GM10847 (cell line): ENCODE measurements around the gene OFD1.
A peak's percentile ranks its signal among the peaks of the same experiment; 100 is the strongest.

ENCODE experiments used
- POLR2A ChIP-seq: IDR thresholded peaks from 2 replicates; pipeline ENCODE4 v1.6.1; 2011; ENCODE audit not compliant: insufficient read length; ENCODE audit errors: extremely low read depth

The OFD1 gene, protein sequence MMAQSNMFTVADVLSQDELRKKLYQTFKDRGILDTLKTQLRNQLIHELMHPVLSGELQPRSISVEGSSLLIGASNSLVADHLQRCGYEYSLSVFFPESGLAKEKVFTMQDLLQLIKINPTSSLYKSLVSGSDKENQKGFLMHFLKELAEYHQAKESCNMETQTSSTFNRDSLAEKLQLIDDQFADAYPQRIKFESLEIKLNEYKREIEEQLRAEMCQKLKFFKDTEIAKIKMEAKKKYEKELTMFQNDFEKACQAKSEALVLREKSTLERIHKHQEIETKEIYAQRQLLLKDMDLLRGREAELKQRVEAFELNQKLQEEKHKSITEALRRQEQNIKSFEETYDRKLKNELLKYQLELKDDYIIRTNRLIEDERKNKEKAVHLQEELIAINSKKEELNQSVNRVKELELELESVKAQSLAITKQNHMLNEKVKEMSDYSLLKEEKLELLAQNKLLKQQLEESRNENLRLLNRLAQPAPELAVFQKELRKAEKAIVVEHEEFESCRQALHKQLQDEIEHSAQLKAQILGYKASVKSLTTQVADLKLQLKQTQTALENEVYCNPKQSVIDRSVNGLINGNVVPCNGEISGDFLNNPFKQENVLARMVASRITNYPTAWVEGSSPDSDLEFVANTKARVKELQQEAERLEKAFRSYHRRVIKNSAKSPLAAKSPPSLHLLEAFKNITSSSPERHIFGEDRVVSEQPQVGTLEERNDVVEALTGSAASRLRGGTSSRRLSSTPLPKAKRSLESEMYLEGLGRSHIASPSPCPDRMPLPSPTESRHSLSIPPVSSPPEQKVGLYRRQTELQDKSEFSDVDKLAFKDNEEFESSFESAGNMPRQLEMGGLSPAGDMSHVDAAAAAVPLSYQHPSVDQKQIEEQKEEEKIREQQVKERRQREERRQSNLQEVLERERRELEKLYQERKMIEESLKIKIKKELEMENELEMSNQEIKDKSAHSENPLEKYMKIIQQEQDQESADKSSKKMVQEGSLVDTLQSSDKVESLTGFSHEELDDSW

DNA sequence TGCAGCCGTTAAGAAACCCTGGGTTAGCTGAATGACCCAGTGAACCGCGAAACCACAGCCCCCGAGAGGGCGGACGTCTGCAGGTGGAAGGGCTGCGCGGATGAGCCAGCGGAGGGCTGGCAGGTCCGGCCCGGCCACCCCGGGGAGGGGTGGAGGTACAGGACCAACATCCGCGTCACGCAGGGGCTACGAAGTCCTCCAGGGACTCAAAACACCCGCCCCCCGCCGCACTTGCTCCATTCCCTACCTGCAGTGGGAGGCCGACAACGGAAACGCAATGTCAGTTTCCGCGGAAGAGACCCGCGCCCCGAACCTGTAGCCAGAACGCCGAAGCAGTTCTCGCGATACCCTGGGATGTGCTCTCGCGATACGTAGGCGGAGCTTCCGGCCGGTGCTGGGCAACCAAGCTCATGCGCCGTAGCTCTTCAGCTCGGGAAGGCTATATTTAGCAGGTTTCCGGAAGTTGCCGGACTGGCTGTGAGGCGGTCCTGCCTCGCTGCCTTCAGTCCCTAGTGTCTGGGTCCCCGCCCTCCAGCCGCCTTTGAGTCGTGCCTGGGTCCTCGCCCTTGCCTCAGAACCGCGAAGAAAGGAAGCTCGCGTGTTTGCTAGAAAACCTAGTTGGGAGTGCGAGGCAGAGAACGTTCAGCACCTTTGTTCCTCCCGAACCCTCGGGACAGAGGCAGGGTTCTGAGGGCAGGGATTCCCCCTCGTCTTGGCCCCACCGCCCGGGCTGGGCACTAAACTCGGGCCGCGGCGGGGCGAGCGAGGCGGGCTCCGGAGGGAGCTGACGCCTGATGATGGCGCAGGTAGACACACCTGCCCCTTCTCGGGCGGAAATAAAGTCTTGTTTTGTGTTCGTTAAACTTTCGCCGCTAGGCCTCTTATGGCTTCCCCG lies at the start of gene OFD1, which contains the start of gene TRAPPC2:
Gene OFD1, plus strand, starts transcription at position 471 of the 895 bp plus-strand sequence. Its CDS starts 324 bp downstream, at position 795.
Gene TRAPPC2, minus strand, starts transcription at position 343 of the 895 bp plus-strand sequence. CDS start 14,657 bp downstream, outside the sequence.
- TF ChIP-seq POLR2A = peak; percentile 40

DNA sequence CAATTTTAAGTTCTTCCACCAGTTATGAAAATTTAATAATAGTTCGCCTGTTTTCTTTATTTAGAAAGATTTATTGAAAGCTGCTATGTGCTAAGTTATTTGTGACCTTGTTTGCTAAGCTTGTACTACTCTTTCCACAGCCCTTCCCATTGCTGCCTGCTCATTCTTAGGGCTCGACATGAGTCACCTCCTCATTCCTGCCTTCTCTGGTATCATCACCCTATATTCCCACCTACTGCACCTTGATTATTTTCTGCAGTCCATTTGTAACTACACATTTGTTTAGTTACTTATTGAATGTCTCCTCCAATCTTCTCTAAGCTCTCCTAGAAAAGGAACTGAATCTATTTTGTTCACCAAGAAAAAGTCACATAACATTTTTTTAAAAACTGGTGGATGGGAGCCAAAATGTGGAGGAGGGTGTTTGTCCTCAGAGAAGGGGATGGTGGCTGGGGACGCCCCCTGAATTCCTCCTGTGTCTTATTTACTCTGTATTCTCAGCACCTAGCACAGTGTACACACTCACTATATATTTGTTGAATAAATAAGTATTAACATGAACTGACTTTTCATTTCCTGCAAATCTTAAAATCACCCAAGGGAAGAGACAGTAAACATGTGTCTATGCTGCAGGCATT lies 49.3 kb upstream of the OFD1 start:
- no peak for TF ChIP-seq POLR2A

DNA sequence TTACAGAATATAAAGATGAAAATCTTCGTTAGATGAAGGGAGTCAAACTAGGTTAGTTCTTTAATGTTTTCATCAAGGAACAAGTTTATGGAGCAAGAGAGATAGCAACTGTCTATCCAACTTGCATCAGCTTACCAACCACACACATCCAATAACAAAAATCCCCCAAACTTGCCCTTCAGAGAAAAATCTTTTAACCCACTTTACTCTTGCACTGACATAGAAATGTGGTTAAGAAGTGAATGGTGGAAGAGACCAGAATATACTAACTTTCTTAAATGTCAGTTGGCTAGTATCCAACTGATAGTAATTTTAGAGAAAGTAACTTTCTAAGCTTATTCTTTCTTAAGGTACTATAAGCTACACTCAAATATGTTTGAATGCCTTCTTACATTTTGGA lies 47.3 kb upstream of the OFD1 start:
- TF ChIP-seq POLR2A = no peak

DNA sequence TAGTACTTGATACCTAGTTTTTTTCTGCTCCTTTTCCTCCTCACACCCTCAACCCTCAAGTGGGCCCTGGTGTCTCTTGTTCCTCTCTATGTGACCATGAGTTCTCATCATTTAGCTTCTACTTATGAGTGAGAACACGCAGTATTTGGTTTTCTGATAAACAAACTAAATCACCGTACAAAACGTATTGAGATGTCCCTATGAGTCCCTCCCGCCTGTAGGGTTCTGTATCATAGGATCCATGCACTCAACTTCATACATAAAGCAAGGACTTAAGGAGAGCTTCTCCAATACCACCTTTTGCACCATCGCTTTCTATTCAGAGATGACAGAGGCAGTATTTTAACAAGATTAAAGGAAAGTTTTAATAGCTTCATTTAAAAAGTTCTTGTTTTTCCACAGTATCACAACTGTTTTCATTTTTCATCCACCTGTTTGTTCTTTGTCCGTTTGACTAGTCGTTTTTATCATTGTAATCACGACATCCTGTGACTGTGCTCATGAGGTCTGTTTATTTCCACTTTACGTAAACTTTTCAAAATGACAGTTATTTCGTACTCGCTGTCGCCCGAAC lies 46.1 kb upstream of the OFD1 start:
- TF ChIP-seq POLR2A = no peak

DNA sequence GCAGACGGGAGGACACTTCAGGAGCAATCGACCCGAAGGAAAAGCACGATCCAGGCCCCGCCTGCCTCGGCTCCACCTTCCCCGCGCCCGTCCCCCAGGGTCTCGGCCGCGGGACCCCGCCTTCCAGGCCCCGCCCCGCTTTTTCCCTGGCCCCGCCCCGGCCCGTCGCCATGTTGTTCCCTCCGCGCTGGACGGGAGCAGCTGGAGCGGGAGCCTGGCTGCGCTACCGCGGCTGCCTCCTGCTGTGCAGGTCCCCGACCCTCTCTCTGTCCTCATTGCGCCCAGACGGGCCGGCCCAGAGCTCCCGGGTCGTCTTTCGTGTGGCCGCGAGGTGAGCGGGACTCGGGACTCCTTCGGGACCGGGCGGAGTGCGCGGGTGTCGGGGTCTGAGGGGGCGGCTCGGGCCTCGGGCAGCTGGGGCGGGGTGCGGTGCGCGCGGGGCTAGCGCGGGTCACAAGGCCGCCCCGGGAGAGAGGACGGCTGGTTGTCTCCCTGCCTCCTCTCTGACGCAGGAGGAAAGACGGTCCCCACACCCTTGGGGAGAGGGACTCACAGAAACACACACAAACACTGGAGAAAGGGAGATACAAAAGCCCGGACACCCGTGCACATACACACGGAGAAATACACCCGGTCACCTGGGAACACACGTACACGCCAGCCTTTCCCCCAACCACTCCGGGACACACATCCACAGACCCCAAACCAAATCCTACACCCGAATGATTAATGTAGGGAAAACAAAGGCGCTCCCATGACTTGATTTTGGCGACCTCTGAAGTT lies 45.4 kb upstream of the OFD1 start, which contains the start of gene RAB9A:
Gene RAB9A, plus strand, starts transcription at position 171 of the 783 bp plus-strand sequence. CDS start 19,619 bp downstream, outside the sequence.
- peak; percentile 80 for TF ChIP-seq POLR2A

DNA sequence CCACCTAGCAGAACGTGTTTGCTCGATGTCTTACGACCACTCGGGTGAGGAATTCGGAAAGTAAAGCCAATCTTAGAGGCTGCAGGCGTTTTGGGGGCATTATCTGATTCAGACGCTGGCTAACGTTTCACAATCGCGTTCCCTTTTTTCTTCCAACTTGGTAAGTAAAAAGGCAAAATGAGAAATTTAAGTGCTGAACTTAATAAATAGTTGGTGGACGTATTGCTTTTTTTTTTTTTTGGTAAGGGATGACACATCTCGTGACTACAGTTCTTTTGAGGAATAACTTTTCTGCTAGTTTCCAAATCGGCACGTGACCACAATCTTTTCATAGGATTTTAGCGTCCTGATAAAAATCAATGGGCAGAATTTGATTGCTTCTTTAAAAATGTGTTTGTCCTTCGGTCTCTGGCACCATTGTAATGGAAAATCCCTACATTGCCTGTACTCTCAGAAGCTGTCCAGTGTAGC lies 44.8 kb upstream of the OFD1 start:
- no peak for TF ChIP-seq POLR2A

DNA sequence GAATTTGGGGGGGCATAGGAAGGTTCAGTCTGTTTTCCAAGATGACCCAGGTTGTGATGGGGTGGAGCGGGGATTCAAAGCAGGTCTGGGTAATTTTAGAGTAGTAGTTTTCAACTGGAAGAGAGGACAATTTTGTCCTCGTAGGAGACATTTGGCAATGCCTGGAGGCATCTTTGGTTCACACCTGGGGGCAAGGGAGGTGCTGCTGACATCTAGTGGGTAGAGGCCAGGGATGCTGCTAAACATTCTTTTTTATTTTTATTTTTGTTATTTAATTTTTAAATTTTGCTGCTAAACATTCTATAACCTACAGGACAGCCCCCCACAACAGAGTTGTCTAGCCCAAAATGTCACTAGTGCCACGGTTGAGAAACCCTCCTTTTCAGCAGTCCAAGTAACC lies 43.7 kb upstream of the OFD1 start:
- TF ChIP-seq POLR2A = no peak

DNA sequence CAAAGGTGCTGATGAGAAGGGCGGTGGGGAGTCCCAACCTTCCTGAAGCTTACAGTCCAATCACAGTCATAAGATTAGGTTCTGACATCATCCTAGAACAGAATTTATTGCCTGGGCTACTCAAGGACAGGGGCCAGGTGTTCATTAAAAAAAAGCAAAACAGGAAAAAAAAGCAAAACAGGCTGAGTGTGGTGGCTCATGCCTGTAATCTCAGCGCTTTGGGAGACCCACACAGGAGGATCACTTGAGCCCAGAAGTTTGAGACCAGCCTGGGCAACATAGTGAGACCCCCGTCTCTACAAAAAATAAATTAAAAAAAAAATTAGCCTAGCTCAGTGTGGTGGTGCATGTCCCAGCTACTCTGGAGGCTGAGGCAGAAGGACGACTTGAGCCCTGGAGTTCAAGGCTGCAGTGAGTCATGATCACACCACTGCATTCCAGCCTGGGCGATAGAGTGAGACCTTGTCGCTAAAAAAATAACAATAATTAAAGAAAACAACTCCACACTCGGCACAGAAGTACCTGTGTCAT lies 42.6 kb upstream of the OFD1 start:
- TF ChIP-seq POLR2A = no peak

GRCh38 chrX:13692771-13693231 lies 41.7 kb upstream of the OFD1 start:
- TF ChIP-seq POLR2A = no peak

- TF ChIP-seq POLR2A = no peak
Measured at GRCh38 chrX:13693341-13693961, 41.1 kb upstream of the OFD1 start.

- TF ChIP-seq POLR2A = no peak
Measured at GRCh38 chrX:13694359-13694758, 40.2 kb upstream of the OFD1 start.

GRCh38 chrX:13694983-13695382 lies 39.6 kb upstream of the OFD1 start:
- no peak for TF ChIP-seq POLR2A
